Stimulated activated CD8-positive, alpha-beta memory T cell treated with anti-CD3 and anti-CD28 coated beads, Interleukin-12 subunit alpha, Interleukin-12 subunit beta, amount 100 ng/mL, for 4 hours (primary cell): Measurements from ENCODE around the gene VWA8.
"Not testable (repeated sequence)": the region's sequence is repeated elsewhere in the genome, so short reads cannot be mapped to it uniquely, and the experiment has no call there.

Source experiments
- DNase-seq: peaks from one replicate; pipeline ENCODE4 v3.0.0-alpha.2; 2020; ENCODE audit warnings: low read depth

The VWA8 gene

DNA sequence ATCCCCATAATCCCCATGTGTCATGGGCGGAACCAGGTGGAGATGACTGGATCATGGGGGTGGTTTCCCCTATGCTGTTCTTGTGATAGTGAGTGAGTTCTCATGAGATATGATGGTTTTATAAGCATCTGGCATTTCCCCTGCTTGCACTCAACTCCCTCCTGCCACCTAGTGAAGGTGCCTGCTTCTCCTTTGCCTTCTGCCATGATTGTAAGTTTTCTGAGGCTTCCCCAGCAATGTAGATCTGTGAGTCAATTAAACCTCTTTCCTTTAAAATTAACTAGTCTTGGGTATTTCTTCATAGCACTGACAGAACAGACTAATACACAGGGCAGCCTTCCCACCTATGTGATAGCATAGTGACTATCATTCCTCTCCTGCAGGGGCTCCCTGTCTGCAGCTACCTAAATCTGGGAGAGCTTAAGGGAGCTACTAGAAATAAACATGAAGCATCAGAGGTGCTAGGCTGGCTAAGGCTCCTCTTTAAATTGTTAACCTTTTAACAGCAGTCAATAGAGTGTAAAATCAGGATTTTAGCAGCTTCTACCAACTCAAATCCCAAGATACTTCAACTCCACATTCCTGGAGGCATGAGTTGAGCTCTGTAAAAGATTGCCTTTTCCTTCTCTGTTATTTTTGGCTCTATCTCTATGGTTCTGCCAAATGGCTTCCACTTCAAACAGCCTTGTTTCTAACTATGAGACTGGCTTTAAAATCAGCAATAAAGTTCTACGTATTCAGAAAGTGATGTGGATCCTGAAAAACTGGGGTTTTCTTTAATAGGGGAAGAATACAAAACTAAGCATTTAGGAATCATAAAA lies 112.3 kb downstream of the VWA8 start:
- no peak for DNase-seq

DNA sequence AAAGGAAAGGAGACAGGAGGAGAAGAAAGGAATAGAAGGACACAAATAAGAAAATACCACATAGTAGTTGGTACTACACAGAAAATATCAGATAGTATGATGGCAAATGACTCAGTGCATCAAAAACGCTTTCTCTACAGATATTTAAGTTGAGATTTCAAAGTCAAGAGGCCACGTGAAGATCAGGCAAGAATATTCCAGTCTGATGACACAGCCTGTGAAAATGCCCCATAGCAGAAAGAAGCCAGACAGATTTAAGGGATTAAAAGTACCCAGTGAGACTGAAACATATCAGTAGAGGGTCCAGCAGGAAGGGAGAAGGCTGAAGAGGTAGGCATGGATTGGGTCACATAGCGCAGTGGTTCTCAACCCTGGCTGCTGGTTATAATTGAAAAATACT lies 113.7 kb downstream of the VWA8 start:
- DNase-seq, result no peak

DNA sequence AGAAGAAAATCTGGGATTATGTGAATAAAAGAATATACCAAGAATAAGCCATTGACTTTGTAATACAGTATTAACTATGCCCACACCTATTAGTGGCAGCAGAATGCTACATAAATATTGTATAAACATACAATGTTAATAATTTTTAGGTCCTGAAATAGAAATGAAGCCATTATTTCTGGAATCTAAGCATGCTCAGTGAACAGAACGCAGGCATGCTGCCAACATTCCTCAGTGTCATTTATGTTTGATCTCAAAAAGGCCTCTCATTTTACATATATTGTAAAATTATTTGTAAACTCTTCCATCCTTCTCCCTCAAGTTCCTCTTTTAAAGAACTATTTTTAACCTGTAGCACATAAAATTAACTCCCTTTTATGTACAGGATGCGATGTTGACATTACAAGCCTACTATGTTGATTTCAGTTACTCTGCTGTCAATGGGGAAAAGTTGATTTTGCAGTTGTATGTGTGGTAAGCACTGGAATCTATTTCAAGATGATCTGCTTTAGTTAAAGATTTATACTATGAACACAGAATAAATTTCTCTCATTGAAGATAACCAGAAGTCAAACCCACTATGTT lies 118.8 kb downstream of the VWA8 start:
- no peak for DNase-seq

DNA sequence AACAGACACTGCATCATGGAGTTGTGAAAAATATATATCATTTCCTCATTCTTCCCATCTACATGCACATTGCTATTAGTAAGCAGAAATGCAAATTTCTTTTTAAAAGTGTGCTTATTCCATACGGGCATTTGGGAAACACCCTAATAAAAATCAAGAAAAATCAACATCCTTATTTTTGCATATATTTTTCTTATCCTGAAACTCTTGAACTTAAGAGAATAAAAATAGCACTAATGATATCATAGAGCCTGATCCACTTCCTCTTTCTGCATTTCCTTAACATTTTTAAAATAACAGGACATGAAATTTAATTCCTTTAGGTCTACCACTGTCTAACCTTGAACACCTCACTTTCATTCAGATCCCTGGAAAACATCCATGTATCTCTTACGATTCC lies 123.3 kb downstream of the VWA8 start:
- no peak for DNase-seq

DNA sequence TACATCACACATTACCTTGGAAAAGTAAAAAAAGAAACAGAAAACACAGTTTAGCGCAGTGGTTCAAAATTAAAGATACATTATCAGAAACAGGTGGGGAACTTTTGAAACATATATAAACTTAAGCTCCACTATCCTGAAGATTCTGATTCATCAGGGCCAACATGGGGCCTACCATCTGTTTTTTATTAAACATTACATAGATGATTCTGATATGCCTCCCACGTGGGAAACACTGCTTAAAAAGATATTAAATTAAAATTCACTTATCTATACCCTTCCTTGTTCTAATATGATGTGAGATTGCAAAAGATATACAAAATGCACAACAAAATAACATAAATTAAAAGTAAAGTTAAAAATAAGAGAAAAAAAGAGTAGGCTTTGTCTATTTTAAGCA lies 125.0 kb downstream of the VWA8 start:
- no peak for DNase-seq

DNA sequence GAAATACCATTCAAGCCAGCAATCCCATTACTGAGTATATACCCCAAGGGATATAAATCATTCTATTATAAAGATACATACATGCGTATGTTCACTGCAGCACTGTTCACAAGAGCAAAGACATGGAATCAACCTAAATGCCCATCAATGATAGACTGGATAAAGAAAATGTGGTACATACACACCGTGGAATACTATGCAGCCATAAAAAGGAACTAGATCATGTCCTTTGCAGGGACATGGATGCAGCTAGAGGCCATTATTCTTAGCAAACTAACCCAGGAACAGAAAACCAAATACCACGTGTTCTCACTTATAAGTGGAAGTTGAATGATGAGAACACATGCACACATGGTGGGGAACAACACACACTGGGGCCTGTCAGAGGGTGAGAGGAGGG lies 126.2 kb downstream of the VWA8 start:
- DNase-seq, result not testable (repeated sequence)

DNA sequence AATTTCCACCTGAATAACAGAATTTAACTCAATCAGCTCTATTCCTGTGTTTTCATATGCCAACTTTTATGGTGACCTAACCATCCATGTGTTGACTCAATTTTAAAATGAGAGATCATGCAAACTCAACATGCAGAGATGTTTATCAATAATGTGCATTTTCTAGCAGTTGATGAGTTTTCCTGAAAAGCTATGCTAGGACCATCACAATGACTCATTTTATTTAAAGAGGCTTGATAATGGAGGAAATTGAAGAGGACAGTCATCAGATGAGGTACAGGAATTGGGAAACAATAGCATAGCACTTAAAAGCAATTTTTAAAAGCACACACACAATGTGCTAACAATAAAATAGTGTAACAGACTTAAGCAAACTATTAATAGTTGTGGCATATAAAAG lies 127.1 kb downstream of the VWA8 start:
- no peak for DNase-seq

DNA sequence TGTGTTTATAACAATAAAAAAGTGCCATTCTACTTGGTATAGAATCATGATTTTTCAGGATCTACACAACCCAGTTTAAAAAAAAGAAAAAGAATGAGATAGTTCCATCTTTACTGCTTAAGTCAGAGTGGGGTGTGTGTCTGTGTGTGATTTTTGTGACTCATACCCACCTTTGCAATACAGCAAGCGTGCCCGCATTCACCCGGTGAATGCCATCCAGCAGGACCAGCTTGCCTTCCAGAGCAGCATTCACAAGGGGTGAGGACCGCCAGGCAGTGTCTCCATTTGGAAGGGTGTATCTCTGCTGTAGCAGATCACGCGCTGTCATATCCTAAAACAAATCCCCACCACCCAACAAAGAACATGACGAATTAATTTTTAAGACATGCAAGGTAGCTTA lies 127.7 kb downstream of the VWA8 start:
- DNase-seq, result no peak

DNA sequence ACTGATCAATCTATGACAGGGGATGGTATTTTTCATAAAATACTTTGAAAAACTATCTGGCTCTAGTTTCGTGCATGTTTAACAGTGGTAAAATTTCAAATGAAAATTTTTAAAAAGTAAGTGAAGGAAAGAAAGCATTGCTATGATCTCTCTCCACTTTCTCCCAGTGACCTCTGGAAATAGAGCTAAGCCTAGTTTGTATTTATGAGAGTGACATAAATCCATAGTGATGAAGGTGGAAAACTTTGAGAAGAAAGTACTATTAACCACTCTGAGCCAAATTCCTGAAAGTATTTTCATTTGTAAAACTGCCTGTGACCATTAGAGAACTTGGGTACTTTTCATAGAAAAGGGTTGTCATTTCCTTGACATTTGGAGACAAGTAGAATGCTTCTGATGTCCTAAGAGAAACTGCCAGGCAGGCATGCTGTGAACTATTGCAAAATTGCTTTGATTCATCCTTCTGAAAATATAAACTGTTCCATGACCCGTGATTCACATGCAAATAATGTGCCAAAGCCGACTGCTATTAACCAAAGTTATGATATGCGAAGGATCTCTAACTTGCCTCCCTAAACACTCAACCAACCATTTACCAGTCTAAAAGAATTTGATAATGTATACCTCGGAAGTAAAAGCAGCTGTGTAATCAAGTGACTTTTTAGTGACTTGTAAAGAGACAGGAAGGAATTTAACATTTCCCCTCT lies 133.2 kb downstream of the VWA8 start:
- DNase-seq, result no peak

DNA sequence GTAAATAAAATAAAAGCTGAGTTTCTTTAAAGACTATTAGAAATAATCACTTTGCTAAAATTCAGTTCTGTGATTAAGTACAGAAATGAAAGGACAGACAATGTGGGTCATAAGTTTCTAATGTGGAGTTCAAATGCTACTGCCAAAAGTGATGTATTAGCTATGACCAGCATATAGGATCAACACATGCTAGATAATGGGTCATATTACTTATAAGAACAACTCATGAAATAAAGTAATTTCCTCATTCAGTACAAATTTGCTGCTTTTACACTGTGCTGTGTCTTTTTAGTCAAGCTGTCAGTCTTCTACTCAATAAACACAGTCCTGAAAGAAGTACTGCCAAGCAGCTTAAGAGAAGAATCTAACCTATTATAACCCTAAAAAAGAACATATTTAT lies 135.2 kb downstream of the VWA8 start:
- no peak for DNase-seq

DNA sequence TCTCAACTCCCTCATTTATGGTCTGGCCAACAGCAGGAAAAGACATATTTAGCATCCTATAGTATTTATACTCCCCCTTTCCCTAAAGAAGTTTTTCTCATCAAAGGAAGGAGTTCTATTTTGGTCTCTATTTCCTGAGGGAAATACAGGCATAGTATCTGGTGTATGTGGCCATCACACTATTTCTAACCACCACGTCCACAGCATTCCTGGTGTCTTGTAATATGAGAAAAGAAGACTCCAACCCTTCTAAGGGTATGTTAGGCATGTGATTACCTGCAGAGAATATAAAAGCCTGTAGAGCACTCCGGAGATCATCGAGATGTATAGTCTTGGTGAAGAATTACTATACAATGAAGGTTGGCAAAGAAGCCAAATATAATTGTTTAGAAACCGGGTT lies 137.4 kb downstream of the VWA8 start:
- DNase-seq, result no peak

DNA sequence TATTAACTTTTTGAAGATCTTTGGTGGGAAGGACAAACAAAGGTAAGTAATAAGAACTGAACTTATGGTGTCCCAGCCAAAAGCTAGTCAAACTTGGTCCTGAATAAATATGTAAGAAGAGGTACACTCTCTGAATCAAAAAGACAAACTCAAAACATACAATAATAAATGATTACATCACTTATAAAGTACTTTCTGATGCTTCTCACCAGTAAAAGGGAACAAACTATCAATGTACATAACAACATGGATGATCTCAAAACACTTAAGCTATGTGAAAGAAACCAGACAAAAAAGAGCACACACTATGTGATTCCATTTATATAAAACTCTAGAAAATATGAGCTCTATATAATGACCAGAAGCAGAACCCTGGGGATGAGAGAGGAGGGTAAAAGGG lies 138.3 kb downstream of the VWA8 start:
- DNase-seq, result no peak

DNA sequence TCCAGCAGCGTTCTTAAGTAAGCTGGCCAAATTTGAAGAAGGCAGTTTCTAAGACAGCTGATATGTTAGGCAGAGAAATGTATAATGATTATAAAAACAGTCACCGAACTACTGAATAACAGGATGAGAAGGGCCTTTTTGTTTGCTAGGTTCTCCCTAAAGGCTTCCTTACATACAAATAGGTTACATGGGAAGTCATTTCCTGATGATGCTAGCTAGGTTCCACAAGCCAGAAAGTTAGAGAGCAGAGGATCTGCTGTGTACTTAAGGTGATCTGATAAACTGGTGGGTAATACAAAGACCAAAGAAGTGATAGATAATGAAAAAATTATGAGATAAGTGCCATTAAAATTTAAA lies 139.7 kb downstream of the VWA8 start:
- no peak for DNase-seq

DNA sequence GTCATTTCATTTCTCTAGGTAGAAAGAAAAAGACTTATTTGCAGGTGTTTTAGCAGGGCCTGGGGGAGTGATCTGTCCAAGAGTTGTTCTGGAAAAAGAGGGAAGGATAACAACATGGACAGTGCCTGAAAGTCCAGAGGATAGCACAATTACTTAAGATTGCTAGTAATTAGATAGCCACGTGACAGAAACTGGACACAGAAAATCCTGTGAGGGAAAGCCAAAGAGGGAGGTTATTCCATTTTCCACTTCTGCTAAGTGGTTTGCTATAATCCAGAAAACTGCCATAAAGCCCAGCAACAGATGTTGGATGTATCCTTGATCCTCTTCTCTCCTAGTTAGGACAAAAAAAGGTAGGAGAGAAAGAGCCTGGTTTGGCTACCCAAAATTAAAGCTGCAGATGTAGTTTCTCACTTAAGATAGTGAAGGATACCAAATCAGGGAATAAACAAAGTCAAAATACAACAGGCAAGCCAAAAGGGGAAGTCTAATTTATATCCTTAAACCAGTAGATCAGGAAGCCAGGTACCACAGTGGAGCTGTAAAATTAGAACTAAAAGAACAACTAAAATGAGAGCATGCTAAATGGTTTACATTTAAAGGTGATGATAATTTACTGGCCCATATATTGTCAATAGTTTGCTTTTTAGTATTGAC lies 140.2 kb downstream of the VWA8 start:
- DNase-seq, result no peak

DNA sequence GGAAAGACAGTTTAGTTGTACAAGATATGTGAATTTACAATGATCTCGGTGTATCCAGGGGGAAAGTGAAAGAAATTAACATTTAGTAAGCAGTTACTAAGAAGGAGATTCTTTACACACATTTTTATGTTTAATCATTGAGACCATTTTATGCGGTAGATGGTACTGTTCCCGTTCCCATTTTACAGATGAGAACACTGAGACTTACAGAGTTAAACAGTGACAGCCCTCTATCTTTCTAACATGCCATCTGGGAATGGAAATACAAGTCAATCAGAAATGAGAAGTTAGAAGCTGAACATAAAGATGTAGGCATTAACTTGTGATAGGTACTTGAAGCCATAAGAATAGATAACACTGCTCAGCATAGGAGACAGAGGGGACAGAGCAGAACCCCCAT lies 144.9 kb downstream of the VWA8 start:
- no peak for DNase-seq

DNA sequence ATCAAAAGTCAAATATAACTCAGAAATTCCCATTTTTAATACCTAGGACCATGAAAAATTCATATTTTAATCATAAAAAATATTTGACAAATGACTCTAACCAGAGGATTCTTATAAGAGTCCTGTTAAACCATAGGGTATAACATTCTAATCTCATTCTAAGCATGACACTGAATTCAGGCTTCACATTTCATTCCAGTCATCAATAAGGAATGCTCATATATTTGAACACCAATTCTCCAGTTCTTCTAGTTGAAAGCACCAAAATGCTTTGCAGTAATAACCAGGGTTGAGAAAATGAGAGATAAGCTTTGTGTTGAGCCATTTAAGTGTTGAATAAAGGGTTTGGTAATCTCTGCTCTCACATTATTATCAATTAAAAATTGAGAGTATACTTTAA lies 147.5 kb downstream of the VWA8 start:
- DNase-seq, result no peak

DNA sequence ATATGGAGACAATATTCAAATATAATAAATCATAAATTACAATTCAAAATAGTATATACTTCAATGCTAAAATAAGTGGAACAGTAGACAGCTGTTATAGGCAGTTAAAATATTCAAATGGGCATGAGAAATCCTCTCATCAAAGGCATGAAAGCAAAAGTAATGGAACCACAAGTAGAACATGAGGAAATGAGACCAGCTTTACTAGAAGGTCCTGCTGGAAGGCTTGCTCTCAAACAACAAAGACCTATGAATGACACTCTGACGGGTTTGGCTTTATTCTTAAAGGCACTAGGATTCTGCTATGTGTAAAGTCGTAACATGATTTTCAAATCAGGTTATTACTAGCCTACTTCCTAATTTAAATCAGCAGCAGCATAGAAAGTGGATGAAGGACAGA lies 148.1 kb downstream of the VWA8 start:
- no peak for DNase-seq

DNA sequence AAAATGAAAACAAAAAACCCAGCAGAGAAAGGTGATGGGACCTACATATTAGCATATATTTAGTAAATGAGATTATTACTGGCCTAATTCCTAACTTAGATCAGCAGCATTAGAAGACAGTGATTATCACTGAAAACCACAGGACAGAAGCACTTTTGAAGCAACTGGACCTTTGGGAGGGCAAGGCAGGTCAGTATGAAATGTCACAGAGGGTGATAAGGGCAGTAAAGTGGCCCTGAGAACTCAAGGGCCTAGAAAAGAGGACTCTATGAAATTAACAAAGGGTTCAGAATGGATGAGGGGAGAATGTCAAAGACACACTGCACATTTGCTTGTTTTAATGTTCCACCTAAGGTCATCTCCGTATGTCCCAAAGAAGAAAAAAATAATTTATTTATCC lies 148.7 kb downstream of the VWA8 start:
- no peak for DNase-seq

DNA sequence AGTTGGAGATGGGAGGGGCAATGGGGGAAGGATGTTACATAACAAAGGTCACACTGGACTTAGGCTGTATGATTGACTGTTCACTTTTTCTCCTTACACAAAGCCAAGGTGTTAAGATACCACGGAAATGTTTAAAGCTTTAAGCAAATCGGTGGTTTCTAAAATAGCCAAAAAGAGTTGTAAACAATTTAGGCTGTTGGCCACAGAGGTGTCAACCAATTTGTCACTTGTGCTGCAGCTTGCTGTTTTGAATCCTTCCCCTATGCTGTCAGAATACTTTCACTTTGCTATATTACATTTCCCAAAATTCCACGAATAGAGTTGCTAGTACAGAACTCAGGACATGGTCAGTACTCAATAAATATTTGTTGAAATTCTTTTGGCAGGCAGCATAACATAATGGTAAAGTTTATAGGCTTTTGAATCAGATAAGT lies 149.3 kb downstream of the VWA8 start:
- no peak for DNase-seq

DNA sequence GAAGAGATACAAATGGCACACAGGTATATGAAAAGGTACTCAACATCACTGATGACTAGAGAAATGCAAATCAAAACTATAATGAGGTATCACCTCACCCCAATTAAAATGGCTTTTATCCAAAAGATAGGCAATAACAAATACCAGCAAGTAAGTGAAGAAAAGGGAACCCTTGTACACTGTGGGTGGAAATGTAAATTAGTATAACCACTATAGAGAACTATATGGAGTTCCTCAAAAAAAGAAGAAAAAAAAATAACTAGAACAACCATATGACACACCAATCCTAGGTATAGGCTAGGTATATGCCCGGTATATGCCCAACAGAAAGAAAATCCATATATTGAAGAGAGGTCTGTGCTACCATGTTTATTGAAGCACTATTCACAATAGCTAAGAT lies 150.9 kb downstream of the VWA8 start:
- no peak for DNase-seq

DNA sequence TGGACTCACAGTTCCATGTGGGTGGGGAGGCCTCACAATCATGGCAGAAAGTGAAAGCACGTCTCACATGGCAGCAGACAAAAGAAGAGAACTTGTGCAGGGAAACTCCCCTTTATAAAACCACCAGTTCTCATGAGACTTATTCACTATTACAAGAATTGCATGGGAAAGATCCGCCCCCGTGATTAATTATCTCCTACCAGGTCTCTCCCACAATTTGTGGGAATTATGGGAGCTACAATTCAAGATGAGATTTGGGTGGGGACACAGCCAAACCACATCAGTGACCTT lies 157.5 kb downstream of the VWA8 start:
- not testable (repeated sequence) for DNase-seq

DNA sequence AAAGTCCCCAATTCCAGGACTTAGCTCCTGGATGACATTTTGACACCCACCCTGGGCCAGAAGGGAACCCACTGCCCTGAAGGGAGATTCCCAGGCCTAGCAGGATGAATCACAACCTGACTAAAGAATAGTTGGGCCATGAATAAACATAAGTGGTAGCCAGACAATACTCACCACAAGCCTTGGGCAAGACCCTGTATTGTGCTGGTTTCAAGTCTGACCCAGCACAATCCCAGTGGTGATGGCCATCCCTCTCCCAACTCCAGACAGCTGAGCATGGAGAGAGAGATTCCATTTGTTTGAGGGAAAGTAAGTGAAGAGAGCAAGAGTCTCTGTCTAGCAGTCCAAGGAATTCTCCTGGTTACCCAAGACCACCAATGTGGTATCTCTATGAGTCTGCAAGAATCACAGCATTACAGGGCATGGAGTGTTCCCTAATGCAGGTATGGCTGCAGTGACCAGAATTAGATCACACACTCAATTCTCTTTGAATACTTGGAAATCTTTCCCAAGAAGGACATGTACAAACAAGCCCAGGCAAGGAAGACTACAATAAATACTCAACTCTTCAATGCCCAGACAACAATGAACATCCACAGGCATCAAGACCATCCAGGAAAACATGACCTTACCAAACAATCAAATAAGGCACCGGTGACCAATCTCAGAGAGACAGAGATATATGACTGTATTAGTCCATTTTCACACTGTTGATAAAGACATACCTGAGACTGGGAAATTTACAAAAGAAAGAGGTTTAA lies 158.0 kb downstream of the VWA8 start:
- no peak for DNase-seq
